GM18858 (cell line): ENCODE data around the gene LILRA6.

Experiments used
- ATAC-seq: cut with Tn5 transposase; IDR thresholded peaks from one replicate; pipeline ENCODE4 v1.9.1; 2021; ENCODE audit not compliant: unreplicated experiment

Gene LILRA6

GRCh38 chr19:54189145-54189734 lies 53.4 kb downstream of the LILRA6 start, which contains the start of gene MBOAT7:
MBOAT7 (minus strand) TSS chr19:54189580; CDS start chr19:54188508, 1,072 bp downstream.
- ATAC-seq = peak; percentile 15

- ATAC-seq = no peak
These were observed 54.2 kb downstream of the LILRA6 start for GRCh38 chr19:54188215-54188871.

GRCh38 chr19:54186934-54187381 lies 55.6 kb downstream of the LILRA6 start:
- no peak for ATAC-seq
